ENCODE results near the gene HTT. TPM values are rescaled to one million over a fixed set of nuclear protein-coding genes. Genes with fewer than 3 reads are reported as not detected.

The HTT gene
- total RNA-seq, 1 experiment from 2014 or later = 85.4 TPM

GRCh38 chr4:3256230-3257102, 182.0 kb downstream of the HTT start:
- TF ChIP-seq NFE2L1 (CRISPR knock-in tag; IDR thresholded peaks at IDR 0.05) (no peak), E2F1 (CRISPR knock-in tag; IDR thresholded peaks at IDR 0.05) (no peak), ZNF416 (CRISPR knock-in tag; IDR thresholded peaks at IDR 0.05) (no peak), ZSCAN18 (CRISPR knock-in tag; IDR thresholded peaks at IDR 0.05) (no peak), OVOL2 (CRISPR knock-in tag; IDR thresholded peaks at IDR 0.05; ENCODE audit: borderline replicate concordance) (no peak), MYBL2 (CRISPR knock-in tag; IDR thresholded peaks at IDR 0.05) (no peak), TCF7 (CRISPR knock-in tag; IDR thresholded peaks at IDR 0.05; ENCODE audit: low read depth) (no peak)
- H3K4me3 Mint-ChIP-seq = no peak overlapping the region
- ChIA-PET POLR2A (no interaction called here), CTCF (interaction anchor here (0.8 to 1.4 kb wide), 3 partner anchors 10 to 224 kb away, joined by 3 to 5 read pairs (median 4); no protein-coding TSS in a partner anchor)
- no peaks in the 10 kb centered on the region for H3K27me3 Mint-ChIP-seq (ENCODE audit: low read depth)
- DNase-seq (ENCODE audit: low spot score) (no peak), ATAC-seq (no peak)
- H3K27ac Mint-ChIP-seq = no peak overlapping the region
- H3K36me3 Mint-ChIP-seq = no peaks in the 10 kb centered on the region
- no peaks in the 10 kb centered on the region for H3K9me3 Mint-ChIP-seq
- H3K4me1 Mint-ChIP-seq = no peaks in the 10 kb centered on the region

GRCh38 chr4:3257103-3257555, 182.6 kb downstream of the HTT start:
- H3K27ac Mint-ChIP-seq = no peak overlapping the region
- no peak for ATAC-seq
- TF ChIP-seq NR3C1 (CRISPR knock-in tag; conservative IDR thresholded peaks at IDR 0.05; ENCODE audit: low read depth) = no peak
- no peak for TF ChIP-seq NR2C2 (CRISPR knock-in tag; IDR thresholded peaks at IDR 0.05)
- no peak for TF ChIP-seq NR1H2 (CRISPR knock-in tag; IDR thresholded peaks at IDR 0.05)
- no peak for TF ChIP-seq ZNF317 (CRISPR knock-in tag; IDR thresholded peaks at IDR 0.05; ENCODE audit: borderline replicate concordance, low read depth)
- no peak for TF ChIP-seq ATF3 (CRISPR knock-in tag; conservative IDR thresholded peaks at IDR 0.05)
- TF ChIP-seq PRDM15 (CRISPR knock-in tag; IDR thresholded peaks at IDR 0.05) = no peak
- TF ChIP-seq CBFB (CRISPR knock-in tag; IDR thresholded peaks at IDR 0.05; ENCODE audit: low read depth) = no peak
- TF ChIP-seq MXD4 (CRISPR knock-in tag; IDR thresholded peaks at IDR 0.05; ENCODE audit: borderline replicate concordance) = no peak
- TF ChIP-seq HMGA2 (CRISPR knock-in tag; IDR thresholded peaks at IDR 0.05) = no peak
- H3K27me3 Mint-ChIP-seq (ENCODE audit: low read depth) = no peaks in the 10 kb centered on the region
- ChIA-PET POLR2A (no interaction called here), CTCF (interaction anchor here (0.9 to 1.4 kb wide), 3 partner anchors 11 to 209 kb away, joined by 3 to 4 read pairs (median 4); no protein-coding TSS in a partner anchor)
- H3K9me3 Mint-ChIP-seq = no peaks in the 10 kb centered on the region
- no peaks in the 10 kb centered on the region for H3K4me1 Mint-ChIP-seq
- no peak for DNase-seq (ENCODE audit: low spot score)
- no peak overlapping the region for H3K4me3 Mint-ChIP-seq
- no peaks in the 10 kb centered on the region for H3K36me3 Mint-ChIP-seq

Data from WTC11 (cell line).